HG03066 (cell line): Measurements from ENCODE around the gene LRSAM1.

Experiments used
- ATAC-seq: cut with Tn5 transposase; IDR thresholded peaks from one replicate; pipeline ENCODE4 v1.9.1; 2021; ENCODE audit warnings: low read depth; ENCODE audit not compliant: unreplicated experiment

LRSAM1 gene

DNA sequence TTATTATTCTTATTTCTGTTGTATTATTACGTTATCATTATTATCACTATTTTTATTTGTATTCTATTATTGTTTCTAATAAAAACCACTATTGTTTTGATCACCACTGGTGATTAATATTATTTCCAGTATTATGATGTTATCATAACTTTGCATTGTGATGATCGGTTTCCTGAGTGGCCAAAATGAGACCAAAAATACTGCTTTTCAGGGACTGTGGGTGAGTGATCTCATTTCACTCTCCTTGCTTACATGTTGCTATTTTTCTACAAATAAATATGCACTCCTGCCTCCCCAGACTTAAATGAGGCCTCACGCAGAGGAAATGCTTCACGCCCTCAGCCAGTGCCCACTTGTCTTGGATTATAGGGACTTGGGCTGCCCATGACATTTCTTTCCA is 78.4 kb downstream of the LRSAM1 start:
- ATAC-seq: no peak

DNA sequence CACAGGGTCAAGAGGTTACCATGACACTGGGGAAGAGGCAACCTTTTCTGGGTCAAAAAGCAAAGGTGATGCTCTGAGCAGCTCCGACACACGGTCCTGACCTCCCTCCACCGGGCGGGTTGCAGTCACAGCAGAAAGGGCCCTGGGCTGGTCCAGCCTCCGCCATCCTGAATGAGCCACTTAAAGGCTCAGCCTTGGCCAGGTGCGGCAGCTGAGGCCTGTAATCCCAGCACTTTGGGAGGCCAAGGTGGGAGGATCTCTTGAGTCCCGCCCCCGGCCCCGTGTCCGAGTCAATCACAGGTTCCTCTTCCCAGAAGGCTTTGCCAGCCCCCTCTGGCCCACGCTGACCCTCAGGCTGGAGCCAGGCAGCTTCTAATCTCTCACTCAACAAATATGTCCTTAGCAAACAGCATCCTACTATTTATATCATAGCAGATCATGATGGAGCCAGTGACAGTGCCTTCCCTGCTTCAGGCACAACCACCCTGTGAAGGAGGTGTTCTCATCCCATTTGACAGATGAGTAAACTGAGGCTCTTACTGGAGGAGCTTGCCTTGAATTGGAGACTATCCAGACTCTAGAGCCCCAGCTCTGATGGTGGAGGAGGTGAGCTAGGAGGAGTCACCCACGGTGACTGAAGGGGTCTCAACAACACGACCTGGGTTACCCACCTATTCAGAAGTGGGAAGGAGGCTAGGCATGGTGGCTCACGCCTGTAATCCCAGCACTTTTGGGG is 79.1 kb downstream of the LRSAM1 start:
- ATAC-seq: no peak

DNA sequence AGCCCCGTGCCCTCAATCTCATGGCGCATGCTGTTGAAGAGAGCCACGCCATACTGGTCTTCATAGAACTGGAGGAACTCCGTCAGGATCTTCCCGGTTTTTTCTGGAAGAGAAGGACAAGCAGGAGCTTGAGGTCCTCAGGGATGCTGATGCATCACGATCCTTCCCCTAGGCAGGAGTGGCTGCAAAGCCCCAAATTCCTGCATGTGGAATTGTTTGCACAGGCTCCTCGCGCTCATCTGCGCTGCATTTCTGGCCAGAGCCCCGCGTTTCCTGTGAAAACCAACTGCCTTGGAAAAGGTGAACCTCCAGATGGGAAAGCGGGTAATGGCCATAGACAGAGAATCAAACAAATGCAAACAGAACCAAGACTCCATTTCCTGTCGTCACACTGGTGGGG is 80.4 kb downstream of the LRSAM1 start:
- no peak for ATAC-seq

DNA sequence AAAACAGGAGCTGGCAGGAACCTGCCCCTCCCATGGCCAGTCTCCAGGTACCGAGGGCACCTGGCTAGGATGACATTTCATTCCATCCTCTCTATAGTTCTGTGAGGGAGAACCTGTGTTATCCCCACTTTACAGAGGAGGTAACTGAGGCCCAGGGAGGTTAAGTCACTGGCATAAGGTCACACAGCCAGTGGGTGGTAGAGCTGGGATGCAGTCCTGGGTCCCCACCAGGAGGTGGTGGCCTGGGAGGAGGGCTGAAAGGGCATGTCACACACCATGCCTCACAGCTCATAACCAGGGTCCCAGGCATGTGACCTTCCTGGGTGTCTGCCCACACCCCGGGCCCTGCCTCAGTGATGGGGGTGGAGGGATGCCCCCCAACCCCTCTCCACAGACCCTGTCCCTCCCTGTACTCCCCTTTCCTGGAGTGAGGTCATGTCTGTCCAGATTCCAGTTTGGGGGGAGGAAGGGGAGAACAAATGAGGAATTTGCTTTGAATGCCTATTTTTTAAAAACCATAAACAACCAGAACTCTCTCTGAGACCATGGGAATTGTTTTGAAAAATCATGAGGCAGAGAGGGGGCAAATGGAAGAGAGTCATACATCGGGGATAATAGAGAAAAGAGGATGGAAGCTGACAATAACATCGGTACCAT is 83.1 kb downstream of the LRSAM1 start:
- ATAC-seq: no peak

DNA sequence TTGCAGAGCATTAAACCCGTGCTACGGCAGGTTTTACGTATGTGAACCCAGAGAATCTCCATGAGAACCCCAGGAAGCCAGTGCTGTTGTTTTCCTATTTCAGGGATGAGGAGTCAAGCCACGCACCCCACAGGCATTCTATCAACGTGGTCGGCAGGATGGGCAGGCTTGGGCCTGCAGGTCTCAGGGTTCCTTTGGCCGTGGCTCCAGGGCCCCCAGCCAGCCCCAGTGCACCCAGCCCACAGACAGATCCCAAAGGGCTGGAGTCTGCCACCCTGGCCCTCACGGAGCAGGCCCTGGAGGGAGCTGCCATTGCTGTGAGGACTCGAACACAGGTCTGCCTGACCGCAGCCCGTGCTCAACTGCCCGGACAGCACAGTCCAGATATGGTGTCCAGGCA is 83.6 kb downstream of the LRSAM1 start:
- no peak for ATAC-seq

DNA sequence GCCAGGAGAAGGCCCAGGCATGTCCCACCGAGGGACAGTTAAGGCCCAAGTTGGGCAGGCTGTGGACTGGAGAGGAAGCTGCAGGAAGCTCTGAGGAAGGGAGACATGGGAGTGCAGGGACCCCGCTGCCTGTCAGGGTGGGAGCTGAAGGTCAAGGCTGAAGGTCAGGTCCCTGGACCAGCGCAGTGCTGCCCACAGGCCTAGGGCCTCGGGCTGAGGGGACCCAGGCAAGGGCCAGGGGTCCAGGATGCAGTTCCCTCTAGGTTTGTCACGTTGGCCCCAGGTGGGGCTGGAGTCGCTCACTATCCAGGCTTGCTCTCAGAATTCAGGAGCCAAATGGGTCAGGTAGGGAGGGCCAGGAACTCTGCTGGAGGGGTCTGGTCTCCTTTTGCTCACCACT is 84.1 kb downstream of the LRSAM1 start:
- no peak for ATAC-seq

DNA sequence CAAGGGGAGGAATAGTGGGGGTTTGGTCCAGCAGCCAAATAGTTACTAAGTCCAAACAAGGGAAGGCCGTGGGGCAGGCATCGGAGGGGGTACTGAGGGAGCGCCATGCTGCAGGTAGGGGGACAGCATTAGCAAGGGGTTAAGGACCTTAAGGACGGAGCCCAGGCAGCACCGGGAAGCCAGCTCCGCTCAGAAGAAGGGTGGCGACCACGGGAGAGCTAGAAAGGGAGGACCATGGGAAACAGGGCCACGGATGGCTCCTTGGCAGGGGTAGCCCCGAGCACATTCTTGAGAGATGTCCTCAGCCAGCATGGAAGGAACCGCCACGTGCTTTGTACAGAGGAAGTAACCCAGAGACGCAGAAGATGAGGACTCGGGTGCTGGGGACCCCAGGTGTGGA is 84.5 kb downstream of the LRSAM1 start:
- no peak for ATAC-seq

DNA sequence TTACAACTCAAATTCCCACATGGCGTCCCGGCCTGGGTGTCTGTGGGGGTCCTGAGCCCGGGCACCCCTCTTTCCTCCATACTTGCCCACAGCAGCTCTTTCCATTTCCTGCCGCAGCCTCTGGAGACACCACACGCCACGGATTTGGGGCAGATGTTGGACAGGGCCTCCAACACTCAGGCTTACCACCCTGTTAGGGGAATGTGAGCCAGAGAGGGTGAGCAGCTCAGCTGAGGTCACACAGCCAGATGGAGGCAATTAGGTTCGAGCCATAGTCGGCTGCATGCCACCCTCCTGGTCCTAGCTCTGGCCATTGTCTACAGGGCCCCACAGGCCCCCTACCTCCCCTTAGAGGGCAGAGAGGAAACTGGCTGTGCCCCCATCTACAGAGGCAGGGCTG is 85.2 kb downstream of the LRSAM1 start:
- ATAC-seq: no peak

DNA sequence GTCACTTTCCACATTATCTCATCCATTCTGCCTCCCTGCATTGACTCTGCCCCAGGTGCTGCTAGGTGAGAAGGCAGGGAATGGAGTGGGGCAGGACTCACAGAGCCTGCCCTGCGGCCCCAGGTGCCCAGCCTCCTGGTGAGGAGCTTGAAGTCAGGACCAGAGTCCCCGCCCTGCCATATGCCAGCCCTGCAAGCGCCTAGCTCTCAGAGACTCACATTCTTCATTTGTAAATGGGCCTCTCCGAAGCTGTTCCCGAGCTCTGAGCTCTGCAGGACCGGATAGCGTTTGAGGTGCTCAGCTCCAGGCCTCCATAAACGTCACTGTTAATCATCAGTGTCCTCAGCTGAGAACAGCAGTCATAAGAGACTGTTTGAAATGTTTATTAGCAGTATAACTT is 85.7 kb downstream of the LRSAM1 start:
- ATAC-seq: no peak

DNA sequence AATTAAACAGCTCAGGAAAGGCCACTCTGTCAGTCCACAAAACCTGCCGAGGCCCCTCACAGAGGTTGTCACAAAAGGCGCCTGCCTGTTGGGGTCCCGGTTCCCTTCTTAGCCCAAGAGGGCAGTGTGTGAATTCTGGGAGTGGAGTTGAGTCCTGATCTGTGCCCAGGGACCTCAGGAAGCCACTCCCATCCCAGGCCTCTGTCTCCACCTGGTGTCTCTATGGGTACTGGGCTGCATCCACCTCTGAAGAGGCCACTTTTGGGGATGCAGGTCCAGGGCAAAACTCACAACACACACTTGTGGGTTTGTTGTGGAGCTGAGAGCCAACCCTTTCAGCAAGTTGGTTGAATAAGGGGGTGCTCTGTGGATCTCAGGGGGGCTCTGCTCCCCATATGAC is 86.5 kb downstream of the LRSAM1 start:
- no peak for ATAC-seq

DNA sequence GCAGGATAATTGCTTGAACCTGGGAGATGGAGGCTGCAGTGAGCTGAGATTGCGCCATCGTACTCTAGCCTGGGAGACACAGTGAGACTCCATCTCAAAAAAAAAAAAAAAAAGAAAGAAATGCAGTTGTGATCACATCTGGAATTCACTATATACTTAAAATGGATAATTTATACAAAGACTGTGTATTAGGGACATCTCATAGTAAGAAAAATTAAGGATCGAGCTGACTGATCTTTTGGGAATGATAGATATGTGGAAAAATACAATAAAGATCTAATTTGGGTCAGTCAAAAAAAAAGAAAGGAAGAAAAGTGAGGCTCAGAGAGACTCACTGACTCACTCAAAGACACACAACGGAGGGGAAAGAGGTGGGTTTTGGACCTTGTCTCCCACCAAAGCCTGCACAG is 87.5 kb downstream of the LRSAM1 start:
- ATAC-seq: no peak

DNA sequence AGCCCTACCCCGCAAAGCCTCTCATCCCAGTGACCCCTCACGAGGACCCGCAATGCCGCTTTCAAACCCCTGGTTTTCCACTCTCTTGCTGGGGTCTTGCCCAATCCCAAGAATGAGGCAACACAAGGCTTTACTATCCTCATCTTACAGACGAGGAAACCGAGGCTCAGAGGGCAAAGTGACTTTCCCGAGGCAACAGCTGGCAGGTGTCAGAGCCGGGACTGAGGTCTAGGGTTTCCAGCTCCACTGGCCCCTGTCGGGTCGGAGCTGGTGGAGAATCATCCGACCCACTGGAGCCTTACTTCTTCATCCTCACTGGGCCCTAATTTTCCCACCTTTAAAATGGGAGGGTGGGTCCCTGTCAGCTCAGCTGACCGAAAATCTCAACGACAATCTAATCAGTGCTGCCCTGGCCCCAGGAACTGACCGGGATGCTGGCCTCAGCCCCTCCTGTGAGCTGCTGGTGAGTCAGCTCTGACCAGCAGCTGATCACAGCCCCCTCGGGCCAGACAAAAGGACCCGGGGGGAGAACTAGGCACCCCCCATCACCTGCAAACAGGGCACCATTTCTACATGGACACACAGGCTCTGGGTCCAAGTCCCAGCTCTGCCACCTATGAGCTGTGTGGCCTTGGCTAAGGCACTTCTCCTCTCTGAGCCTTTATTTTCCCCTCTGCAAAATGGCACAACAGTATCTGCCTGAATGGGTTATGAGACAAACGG is 88.1 kb downstream of the LRSAM1 start:
- no peak for ATAC-seq

DNA sequence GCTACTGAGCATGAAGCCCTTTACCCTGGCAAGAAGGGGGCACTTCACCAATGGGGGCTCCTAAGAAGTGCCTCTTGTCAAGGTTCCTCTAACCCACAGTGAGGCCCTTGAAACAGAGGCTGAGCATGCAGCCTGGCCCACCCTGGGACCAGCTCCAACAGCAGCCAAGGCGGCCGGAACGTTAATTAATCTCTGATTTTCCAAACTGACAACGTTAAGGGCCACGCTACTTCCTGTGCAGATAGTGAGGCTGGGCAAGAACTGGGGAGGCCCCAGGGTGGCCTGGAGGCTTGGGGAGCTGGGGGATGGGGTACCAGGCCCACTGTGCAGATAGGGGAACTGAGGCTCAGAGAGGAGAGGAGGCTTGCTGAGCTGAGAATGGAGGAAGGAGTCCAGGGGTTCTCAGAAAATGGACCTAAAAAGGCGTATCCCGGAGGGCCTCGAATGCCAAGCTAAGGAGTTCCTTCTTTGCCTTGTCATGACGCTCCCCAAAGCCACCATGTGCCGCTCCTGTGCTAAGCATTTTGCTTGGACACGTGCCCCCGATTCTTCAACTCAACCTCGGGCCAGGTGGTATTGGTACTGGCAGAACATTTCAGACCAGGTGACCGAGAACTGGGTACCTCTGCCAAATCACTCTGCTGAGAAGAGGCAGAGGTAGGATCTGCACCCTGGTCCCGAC is 88.8 kb downstream of the LRSAM1 start:
- no peak for ATAC-seq

DNA sequence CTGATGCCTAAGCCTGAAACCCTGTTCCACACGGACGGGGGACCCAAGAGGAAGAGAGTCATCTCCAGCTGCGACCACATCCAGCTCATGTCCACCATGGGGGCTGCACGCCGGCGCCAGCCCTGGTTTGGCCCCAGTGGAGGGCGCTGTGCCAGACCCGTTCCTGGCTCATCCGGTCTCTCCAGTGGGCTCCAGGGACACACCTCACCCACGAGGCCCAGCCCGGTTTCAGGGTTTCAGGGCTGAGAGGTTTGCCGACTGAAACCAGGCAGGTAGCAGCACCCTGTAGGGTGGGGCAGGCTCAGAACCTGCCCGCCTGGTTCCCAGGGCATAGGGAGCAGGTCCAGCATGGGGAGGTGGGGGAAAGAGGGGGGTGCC is 89.3 kb downstream of the LRSAM1 start:
- ATAC-seq: no peak

DNA sequence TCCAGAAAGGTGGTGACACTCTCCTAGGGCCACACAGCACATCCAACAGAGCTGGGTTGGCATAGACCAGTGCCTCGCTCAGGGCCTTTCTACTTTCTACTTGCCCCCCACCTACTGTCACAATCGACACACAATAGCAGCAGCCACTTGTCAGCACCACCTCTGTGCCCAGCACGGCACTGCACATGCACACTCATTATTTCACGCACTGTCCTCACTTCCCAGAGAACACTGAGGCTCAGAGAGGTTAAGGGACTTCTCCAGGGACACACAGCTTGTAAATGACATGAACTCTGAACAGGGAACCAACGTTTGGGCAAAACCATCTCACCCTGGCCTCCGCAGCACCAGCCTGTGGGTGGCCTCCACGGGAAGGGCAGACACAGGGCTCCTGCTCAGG is 89.9 kb downstream of the LRSAM1 start:
- ATAC-seq: no peak

DNA sequence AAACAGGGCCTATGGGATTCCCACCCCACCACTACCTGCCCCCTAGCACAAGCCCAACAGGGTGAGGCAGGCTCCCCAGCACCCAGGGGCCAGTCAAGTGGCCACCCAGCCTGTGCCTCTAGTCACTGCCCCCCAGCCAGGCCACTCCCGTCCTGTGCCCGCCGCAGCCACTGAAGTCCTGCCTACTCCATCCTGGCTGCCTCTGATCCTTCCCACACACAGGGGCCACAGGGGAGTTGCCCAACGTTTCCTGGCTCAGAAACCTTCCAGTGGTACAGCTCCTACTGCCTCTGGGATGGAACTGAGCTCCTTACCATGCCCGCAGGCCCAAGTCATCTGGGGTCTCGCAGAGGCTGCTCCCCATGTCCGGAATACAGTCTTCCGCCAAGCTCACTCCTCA is 90.6 kb downstream of the LRSAM1 start:
- no peak for ATAC-seq

DNA sequence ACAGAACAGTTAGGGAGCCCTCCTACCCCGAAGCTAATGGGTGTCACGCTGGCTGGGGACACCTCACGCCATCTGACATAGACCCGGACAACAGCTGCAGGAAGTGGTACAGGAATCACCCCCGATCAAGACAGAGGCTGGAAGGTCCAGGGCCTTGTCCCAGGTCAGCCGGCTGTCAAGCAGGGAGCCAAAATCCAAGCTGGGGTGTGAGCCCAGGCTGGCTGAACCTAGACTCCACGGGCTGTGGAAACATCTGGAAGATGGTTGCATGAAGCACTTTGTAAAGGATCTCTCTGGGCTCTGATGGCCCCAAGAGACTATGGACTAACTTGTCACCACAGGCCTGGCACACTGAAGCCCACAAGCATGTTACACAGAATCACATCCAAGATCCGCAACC is 91.9 kb downstream of the LRSAM1 start:
- no peak for ATAC-seq

DNA sequence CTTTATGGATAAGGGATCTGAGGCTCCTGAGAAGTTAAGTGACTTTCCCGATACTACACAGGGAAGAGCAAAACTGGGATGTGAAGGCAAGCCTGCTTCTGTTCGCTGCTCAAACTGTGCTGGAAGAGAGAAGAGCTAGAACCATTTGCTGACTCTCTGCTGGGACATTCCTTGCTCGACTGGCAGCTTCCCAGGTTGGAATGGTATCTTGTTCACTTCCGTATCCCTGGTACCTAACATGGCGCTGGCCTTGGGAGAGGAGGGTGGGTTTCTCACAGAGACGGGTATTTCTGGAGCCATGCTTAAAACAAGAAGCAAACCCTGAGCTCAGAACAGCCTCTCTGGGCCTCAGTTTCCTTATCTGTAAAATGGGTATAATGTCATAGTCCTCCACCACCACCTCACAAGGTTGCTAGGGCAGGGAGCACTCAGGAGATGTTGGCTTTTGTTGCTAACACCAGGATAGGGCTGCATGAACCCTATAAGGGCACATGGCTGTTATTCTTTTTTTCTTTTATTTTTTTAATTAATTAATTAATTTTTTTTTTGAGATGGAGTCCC is 92.7 kb downstream of the LRSAM1 start:
- no peak for ATAC-seq

DNA sequence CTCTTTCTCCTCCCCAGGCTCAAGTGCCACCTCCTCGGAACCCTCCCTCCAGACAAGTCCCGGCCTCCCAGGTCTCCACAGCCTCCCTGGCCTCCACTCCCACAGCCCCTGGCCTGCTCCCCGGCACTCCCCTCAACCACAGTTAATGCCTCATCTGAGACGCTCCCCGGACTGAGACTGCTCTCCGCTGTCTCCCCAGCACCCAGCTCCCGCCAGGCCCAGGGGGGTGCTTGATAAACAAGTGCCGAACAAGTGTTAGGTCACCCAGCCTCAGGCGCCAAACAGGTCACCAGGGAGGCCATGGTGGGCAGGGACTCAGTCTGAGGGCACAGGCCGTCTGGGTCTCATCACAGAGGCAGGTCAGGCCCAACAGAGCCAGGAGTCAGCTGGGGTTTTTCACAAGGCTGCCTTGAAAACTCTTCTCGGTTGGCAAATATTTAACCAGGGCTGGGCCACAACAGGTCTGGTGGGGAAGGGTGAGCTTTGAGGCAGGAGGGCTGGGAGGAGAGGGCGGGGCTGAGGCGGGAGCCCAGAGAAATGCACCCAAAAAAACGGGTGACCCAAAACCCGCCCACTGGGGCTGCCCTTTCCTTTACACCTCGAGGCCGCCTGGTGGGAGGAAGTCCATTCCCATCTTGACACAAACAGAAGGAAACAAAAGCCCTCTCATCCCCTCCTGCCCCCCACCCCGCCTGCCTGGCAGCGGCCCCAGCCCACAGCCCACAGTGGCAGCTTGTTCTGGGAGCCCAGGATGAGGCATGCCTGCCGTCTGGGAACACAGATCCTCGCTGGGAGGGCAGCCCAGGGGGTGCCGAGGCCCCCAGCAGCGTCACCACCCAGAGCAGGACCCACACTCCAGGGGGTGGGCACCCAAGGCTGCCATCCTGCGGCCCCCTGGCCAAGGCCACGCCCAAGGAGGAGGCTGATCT is 94.2 kb downstream of the LRSAM1 start:
- no peak for ATAC-seq
